ENCODE data around the gene MNT. TPM values are rescaled to one million over a fixed set of nuclear protein-coding genes. Genes with fewer than 3 reads are reported as not detected.

MNT gene
- total RNA-seq, 1 experiment from 2014 or later = 3.0 TPM

DNA sequence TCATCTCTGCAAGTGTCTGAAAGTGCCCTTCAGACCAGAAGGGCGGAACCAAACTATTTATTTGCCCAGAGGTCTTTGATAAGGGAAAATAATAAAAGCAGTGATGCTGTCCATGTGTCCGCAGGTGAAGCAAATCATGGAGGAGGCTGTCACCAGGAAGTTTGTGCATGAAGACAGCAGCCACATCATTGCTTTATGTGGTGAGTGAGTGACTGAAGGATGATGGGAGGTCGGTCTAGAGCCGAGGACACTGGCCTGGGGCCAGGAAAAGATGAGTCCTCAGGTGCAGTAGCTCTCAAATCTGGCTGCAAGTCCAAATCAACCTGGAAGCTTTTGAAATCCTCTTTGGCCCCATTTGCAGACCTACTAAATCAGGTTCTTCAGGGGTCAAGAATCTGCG, 57.4 kb downstream of the MNT start:
- no peak for DNase-seq (ENCODE audit: low read depth in 1 of 2, low spot score in 2 of 2)

DNA sequence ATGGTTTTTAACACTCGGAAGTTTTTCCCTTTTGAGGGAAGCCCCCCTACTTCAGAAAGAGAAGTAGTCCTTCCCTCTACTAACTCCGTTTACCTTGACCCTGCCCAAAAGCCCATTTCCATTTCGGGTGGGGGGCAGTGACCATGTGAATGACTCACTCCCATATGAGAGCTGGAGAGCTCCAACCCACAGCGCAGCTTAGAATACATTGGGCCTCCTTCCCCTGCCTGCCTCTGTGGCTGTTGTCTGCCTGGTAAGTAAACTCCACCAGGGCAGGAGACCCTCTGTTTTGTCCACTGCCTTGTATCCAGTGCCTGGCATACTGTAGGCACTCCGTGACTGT, 62.6 kb downstream of the MNT start:
- no peak for DNase-seq (ENCODE audit: low read depth in 1 of 2, low spot score in 2 of 2)
- H3K36me3 ChIP-seq = peaks cover 30% of the 10 kb centered on the region
- peaks cover 9% of the 10 kb centered on the region for H3K4me1 ChIP-seq (replicated peaks)
- no peaks in the 10 kb centered on the region for H3K9me3 ChIP-seq (replicated peaks)
- peak overlapping the region; percentile 74 for H3K4me3 ChIP-seq
- no peaks in the 10 kb centered on the region for H3K27me3 ChIP-seq (replicated peaks)
- no peak overlapping the region for H3K27ac ChIP-seq

More for the DNA sequence above, 57.4 kb downstream of the MNT start:
- no peak overlapping the region for H3K4me3 ChIP-seq
- H3K27me3 ChIP-seq (replicated peaks) = no peaks in the 10 kb centered on the region
- H3K36me3 ChIP-seq = no peaks in the 10 kb centered on the region
- H3K4me1 ChIP-seq (replicated peaks) = no peaks in the 10 kb centered on the region
- H3K27ac ChIP-seq = no peak overlapping the region
- H3K9me3 ChIP-seq (replicated peaks) = no peaks in the 10 kb centered on the region

GRCh38 chr17:2337544-2338314, 63.1 kb downstream of the MNT start:
- DNase-seq (ENCODE audit: low read depth in 1 of 2, low spot score in 2 of 2) = peak; percentile 29 to 66
- no peaks in the 10 kb centered on the region for H3K27me3 ChIP-seq (replicated peaks)
- peak overlapping the region; percentile 74 for H3K4me3 ChIP-seq
- H3K27ac ChIP-seq = no peak overlapping the region
- H3K36me3 ChIP-seq = peaks cover 35% of the 10 kb centered on the region
- no peaks in the 10 kb centered on the region for H3K9me3 ChIP-seq (replicated peaks)
- peaks cover 9% of the 10 kb centered on the region for H3K4me1 ChIP-seq (replicated peaks)

- Histone ChIP-seq H3K9me3 (replicated peaks) (no peaks in the 10 kb centered on the region), H3K36me3 (peaks cover 43% of the 10 kb centered on the region), H3K4me1 (replicated peaks) (peaks cover 9% of the 10 kb centered on the region), H3K4me3 (peak within 1 kb of the TSS; percentile 74), H3K27me3 (replicated peaks) (no peaks in the 10 kb centered on the region), H3K27ac (0 out of 2 replicates have a peak within 1 kb of the TSS, but pooled peaks have one; percentile 42)
- peak; percentile 35 to 64 for DNase-seq (ENCODE audit: low read depth in 1 of 2, low spot score in 2 of 2)
Measured at GRCh38 chr17:2336852-2337543, 63.9 kb downstream of the MNT start, which contains the start of gene SGSM2. Gene SGSM2 (plus strand): TSS chr17:2337501. CDS start chr17:2337689, 188 bp downstream.

GRCh38 chr17:2336215-2336851, 64.5 kb downstream of the MNT start, which contains the start of gene TSR1:
Gene TSR1 (minus strand): TSS chr17:2336457. CDS start chr17:2336427, 30 bp downstream.
- peak; percentile 84 to 90 for DNase-seq (ENCODE audit: low read depth in 1 of 2, low spot score in 2 of 2)
- no peaks in the 10 kb centered on the region for H3K9me3 ChIP-seq (replicated peaks)
- peak within 1 kb of the TSS; percentile 42 for H3K27ac ChIP-seq
- no peaks in the 10 kb centered on the region for H3K27me3 ChIP-seq (replicated peaks)
- peaks cover 49% of the 10 kb centered on the region for H3K36me3 ChIP-seq
- H3K4me3 ChIP-seq = peak within 1 kb of the TSS; percentile 74
- peaks cover 9% of the 10 kb centered on the region for H3K4me1 ChIP-seq (replicated peaks)

GRCh38 chr17:2335726-2336214, 65.1 kb downstream of the MNT start:
- H3K27ac ChIP-seq = peak overlapping the region; percentile 42
- DNase-seq (ENCODE audit: low read depth in 1 of 2, low spot score in 2 of 2) = peak; percentile 7 to 51
- peaks cover 9% of the 10 kb centered on the region for H3K4me1 ChIP-seq (replicated peaks)
- no peaks in the 10 kb centered on the region for H3K27me3 ChIP-seq (replicated peaks)
- peaks cover 55% of the 10 kb centered on the region for H3K36me3 ChIP-seq
- no peaks in the 10 kb centered on the region for H3K9me3 ChIP-seq (replicated peaks)
- peak overlapping the region; percentile 74 for H3K4me3 ChIP-seq

Other genes with a start within 250 kb of the MNT start
- 23.9 and 37.7 TPM in 2 replicates for gene SMG6, start 97.3 kb downstream of the MNT start, total RNA-seq (2014; rRNA removed; shearing (Covaris generic))
- gene SRR, start 97.1 kb downstream of the MNT start, total RNA-seq (2014; rRNA removed; shearing (Covaris generic)) = 8.9 and 32.3 TPM in 2 replicates
- gene TSR1, start 64.6 kb downstream of the MNT start, total RNA-seq (2014; rRNA removed; shearing (Covaris generic)) = 24.3 and 47.3 TPM in 2 replicates
- gene SGSM2, start 63.6 kb downstream of the MNT start, total RNA-seq (2014; rRNA removed; shearing (Covaris generic)) = 14.8 and 18.6 TPM in 2 replicates
- gene METTL16, start 110.8 kb upstream of the MNT start, total RNA-seq (2014; rRNA removed; shearing (Covaris generic)) = 11.5 and 17.3 TPM in 2 replicates
- gene PAFAH1B1, start 192.6 kb upstream of the MNT start, total RNA-seq (2014; rRNA removed; shearing (Covaris generic)) = 56.1 and 87.2 TPM in 2 replicates